AG04449 (cell line): Measurements from ENCODE around the gene NFKB2.

Experiments
- CTCF ChIA-PET: fragments of 350-600 bp; formaldehyde crosslinking; extraction: SDS; loops from one replicate; lab custom pipeline; 2021; ENCODE audit warnings: antibody characterized with exemption; lab: Yijun Ruan, JAX
- POLR2A ChIA-PET: fragments of 400-600, 350-600 bp; formaldehyde crosslinking; extraction: SDS; loops from one replicate; lab custom pipeline; 2020; ENCODE audit warnings: antibody characterized with exemption, inconsistent platforms; lab: Yijun Ruan, JAX
- DNase-seq: peaks from one replicate; pipeline ENCODE4 v3.0.0-alpha.2; 2010; ENCODE audit warnings: low read depth, low spot score
- H3K4me3 ChIP-seq: 2 replicates; pipeline ENCODE4 v1.5.1; 2011; ENCODE audit warnings: low read depth, mild to moderate bottlenecking, control low read depth, low read length
- CTCF ChIP-seq: IDR thresholded peaks from one replicate; pipeline ENCODE4 v1.5.1; 2011; ENCODE audit warnings: mild to moderate bottlenecking, moderate library complexity, low read length, control low read depth, inconsistent platforms; ENCODE audit not compliant: insufficient read depth; ENCODE audit errors: missing control alignments

NFKB2 gene

GRCh38 chr10:102367441-102367840 is 28.1 kb upstream of the NFKB2 start:
- no peak overlapping the region for H3K4me3 ChIP-seq
- ChIA-PET CTCF (interaction anchor here (1.0 to 16.0 kb wide), 5 partner anchors 9 to 137 kb away, joined by 3 to 179 read pairs (median 16); no protein-coding TSS in a partner anchor), POLR2A (no interaction called here)
- no peak for DNase-seq
- TF ChIP-seq CTCF: no peak

- no peak overlapping the region for H3K4me3 ChIP-seq
- DNase-seq: no peak
- ChIA-PET CTCF (interaction anchor here (0.8 to 16.0 kb wide), 6 partner anchors 11 to 138 kb away, joined by 3 to 179 read pairs (median 5); no protein-coding TSS in a partner anchor), POLR2A (no interaction called here)
- no peak for TF ChIP-seq CTCF
These were observed 27.4 kb upstream of the NFKB2 start for GRCh38 chr10:102368077-102368476.

- CTCF ChIA-PET: interaction anchor here (1.0 to 16.0 kb wide), 6 partner anchors 9 to 144 kb away, joined by 3 to 179 read pairs (median 6); no protein-coding TSS in a partner anchor
- H3K4me3 ChIP-seq: no peak overlapping the region
- no peak for TF ChIP-seq CTCF
- no peak for DNase-seq
- POLR2A ChIA-PET: no interaction called here
These were observed 24.2 kb upstream of the NFKB2 start for GRCh38 chr10:102371295-102371694.

GRCh38 chr10:102375250-102375649 is 20.3 kb upstream of the NFKB2 start:
- DNase-seq: no peak
- POLR2A ChIA-PET: interaction anchor here (1.0 kb wide), 1 partner anchor 134 kb away, joined by 4 read pairs; the partner anchor contains the start of gene PITX3
- TF ChIP-seq CTCF: no peak
- H3K4me3 ChIP-seq: no peak overlapping the region
- CTCF ChIA-PET: interaction anchor here (0.8 to 2.8 kb wide), 7 partner anchors 18 to 146 kb away, joined by 3 to 10 read pairs (median 5); no protein-coding TSS in a partner anchor

GRCh38 chr10:102375867-102376266 is 19.6 kb upstream of the NFKB2 start:
- DNase-seq: no peak
- H3K4me3 ChIP-seq: no peak overlapping the region
- CTCF ChIA-PET: interaction anchor here (0.8 to 2.8 kb wide), 8 partner anchors 9 to 147 kb away, joined by 3 to 10 read pairs (median 4); no protein-coding TSS in a partner anchor
- POLR2A ChIA-PET: no interaction called here
- no peak for TF ChIP-seq CTCF

- no peak for DNase-seq
- H3K4me3 ChIP-seq: no peak overlapping the region
- CTCF ChIA-PET: interaction anchor here (0.8 to 2.8 kb wide), 4 partner anchors 10 to 24 kb away, joined by 3 to 10 read pairs (median 4); no protein-coding TSS in a partner anchor
- POLR2A ChIA-PET: interaction anchor here (0.6 kb wide), 1 partner anchor 168 kb away, joined by 3 read pairs; no protein-coding TSS in a partner anchor
- no peak for TF ChIP-seq CTCF
These were observed 18.6 kb upstream of the NFKB2 start for GRCh38 chr10:102376901-102377300.
